ENCODE results near the gene C1QA. TPM values are rescaled to one million over a fixed set of nuclear protein-coding genes. Genes with fewer than 3 reads are reported as not detected.

The C1QA gene
- total and polyA plus RNA-seq, 4 donors = 27.4 to 513 (median 391) TPM

GRCh38 chr1:22615886-22616285 lies 20.5 kb upstream of the C1QA start:
- 56% methylated on average over 2 of the region's 2 CpGs for WGBS, 2 donors
- Histone ChIP-seq H3K27me3 (ENCODE audit: control insufficient read depth in 3 of 3, insufficient read depth in 3 of 3, low read length in 2 of 3) (peaks cover 3 to 21% (median 9%) of the 10 kb centered on the region in 3 donors), H3K27ac (ENCODE audit: low read depth in 1 of 2, low read length in 1 of 2) (no peak overlapping the region), H3K4me1 (ENCODE audit: control insufficient read depth in 5 of 5, insufficient read depth in 5 of 5, low read length in 5 of 5) (no peaks in the 10 kb centered on the region), H3K4me3 (no peak overlapping the region), H3K9ac (ENCODE audit: insufficient read depth in 1 of 2, low read length in 2 of 2) (no peak overlapping the region), H3K36me3 (ENCODE audit: control insufficient read depth in 4 of 4, insufficient read depth in 4 of 4, low read length in 4 of 4) (no peaks in the 10 kb centered on the region), H3K9me3 (ENCODE audit: control insufficient read depth in 4 of 4, insufficient read depth in 3 of 4, low read length in 3 of 4) (peaks cover 0 to 7% (median 0%) of the 10 kb centered on the region in 4 donors)
- DNase-seq (no peak), ATAC-seq (ENCODE audit: insufficient read depth, low FRiP score) (no peak)
- TF ChIP-seq, protein P1, sequence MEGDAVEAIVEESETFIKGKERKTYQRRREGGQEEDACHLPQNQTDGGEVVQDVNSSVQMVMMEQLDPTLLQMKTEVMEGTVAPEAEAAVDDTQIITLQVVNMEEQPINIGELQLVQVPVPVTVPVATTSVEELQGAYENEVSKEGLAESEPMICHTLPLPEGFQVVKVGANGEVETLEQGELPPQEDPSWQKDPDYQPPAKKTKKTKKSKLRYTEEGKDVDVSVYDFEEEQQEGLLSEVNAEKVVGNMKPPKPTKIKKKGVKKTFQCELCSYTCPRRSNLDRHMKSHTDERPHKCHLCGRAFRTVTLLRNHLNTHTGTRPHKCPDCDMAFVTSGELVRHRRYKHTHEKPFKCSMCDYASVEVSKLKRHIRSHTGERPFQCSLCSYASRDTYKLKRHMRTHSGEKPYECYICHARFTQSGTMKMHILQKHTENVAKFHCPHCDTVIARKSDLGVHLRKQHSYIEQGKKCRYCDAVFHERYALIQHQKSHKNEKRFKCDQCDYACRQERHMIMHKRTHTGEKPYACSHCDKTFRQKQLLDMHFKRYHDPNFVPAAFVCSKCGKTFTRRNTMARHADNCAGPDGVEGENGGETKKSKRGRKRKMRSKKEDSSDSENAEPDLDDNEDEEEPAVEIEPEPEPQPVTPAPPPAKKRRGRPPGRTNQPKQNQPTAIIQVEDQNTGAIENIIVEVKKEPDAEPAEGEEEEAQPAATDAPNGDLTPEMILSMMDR (IDR thresholded peaks at IDR 0.05; ENCODE audit: control extremely low read depth, extremely low read depth) = no peak

GRCh38 chr1:22616571-22616970 lies 19.9 kb upstream of the C1QA start:
- no peak for DNase-seq
- Histone ChIP-seq H3K27ac (ENCODE audit: low read depth in 1 of 2, low read length in 1 of 2) (no peak overlapping the region), H3K4me3 (no peak overlapping the region), H3K9ac (ENCODE audit: insufficient read depth in 1 of 2, low read length in 2 of 2) (no peak overlapping the region), H3K4me1 (ENCODE audit: control insufficient read depth in 5 of 5, insufficient read depth in 5 of 5, low read length in 5 of 5) (no peaks in the 10 kb centered on the region), H3K36me3 (ENCODE audit: control insufficient read depth in 4 of 4, insufficient read depth in 4 of 4, low read length in 4 of 4) (no peaks in the 10 kb centered on the region), H3K27me3 (ENCODE audit: control insufficient read depth in 3 of 3, insufficient read depth in 3 of 3, low read length in 2 of 3) (peaks cover 3 to 21% (median 9%) of the 10 kb centered on the region in 3 donors), H3K9me3 (ENCODE audit: control insufficient read depth in 4 of 4, insufficient read depth in 3 of 4, low read length in 3 of 4) (peaks cover 0 to 6% (median 0%) of the 10 kb centered on the region in 4 donors)
- 50 to 65% methylated on average over 9 to 11 of the region's 11 CpGs for WGBS, 2 donors
- ATAC-seq (ENCODE audit: insufficient read depth, low FRiP score) = no peak
- TF ChIP-seq, protein P1 (IDR thresholded peaks at IDR 0.05; ENCODE audit: control extremely low read depth, extremely low read depth) = no peak

GRCh38 chr1:22618056-22618455 lies 18.4 kb upstream of the C1QA start:
- no peak for ATAC-seq (ENCODE audit: insufficient read depth, low FRiP score)
- Histone ChIP-seq H3K9ac (ENCODE audit: insufficient read depth in 1 of 2, low read length in 2 of 2) (no peak overlapping the region), H3K36me3 (ENCODE audit: control insufficient read depth in 4 of 4, insufficient read depth in 4 of 4, low read length in 4 of 4) (no peaks in the 10 kb centered on the region), H3K27me3 (ENCODE audit: control insufficient read depth in 3 of 3, insufficient read depth in 3 of 3, low read length in 2 of 3) (peaks cover 3 to 25% (median 9%) of the 10 kb centered on the region in 3 donors), H3K9me3 (ENCODE audit: control insufficient read depth in 4 of 4, insufficient read depth in 3 of 4, low read length in 3 of 4) (peaks cover 0 to 3% (median 0%) of the 10 kb centered on the region in 4 donors), H3K27ac (ENCODE audit: low read depth in 1 of 2, low read length in 1 of 2) (no peak overlapping the region), H3K4me1 (ENCODE audit: control insufficient read depth in 5 of 5, insufficient read depth in 5 of 5, low read length in 5 of 5) (no peaks in the 10 kb centered on the region), H3K4me3 (no peak overlapping the region)
- peak; percentile 15 to 46 (median 42) for DNase-seq
- 27 to 43% methylated on average over 16 of the region's 16 CpGs for WGBS, 2 donors
- TF ChIP-seq, protein P1 (IDR thresholded peaks at IDR 0.05; ENCODE audit: control extremely low read depth, extremely low read depth) = no peak

DNA sequence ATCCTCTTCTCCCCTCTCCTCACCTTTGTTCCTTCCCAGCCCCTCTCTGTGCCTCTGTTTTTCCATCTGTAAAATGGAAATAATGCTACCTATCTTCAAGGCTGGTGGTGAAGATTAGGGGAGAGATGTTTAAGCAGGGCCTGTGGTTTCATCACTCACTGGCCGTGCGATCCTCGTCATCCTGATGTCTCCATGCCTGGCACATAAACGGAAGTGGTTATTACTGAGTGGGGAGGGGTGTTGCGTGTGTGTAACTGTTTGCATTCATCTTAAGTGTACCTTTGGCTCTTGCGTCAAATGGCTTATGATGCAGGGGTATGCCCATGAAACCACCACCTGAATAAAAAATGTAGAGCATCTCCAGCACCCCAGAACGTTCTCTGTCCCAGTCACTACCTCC lies 17.2 kb upstream of the C1QA start:
- Histone ChIP-seq H3K4me1 (ENCODE audit: control insufficient read depth in 5 of 5, insufficient read depth in 5 of 5, low read length in 5 of 5) (no peaks in the 10 kb centered on the region), H3K27me3 (ENCODE audit: control insufficient read depth in 3 of 3, insufficient read depth in 3 of 3, low read length in 2 of 3) (peaks cover 3 to 25% (median 9%) of the 10 kb centered on the region in 3 donors), H3K4me3 (no peak overlapping the region)

More for the DNA sequence above, 17.2 kb upstream of the C1QA start:
- TF ChIP-seq, protein P1 (IDR thresholded peaks at IDR 0.05; ENCODE audit: control extremely low read depth, extremely low read depth) = no peak
- DNase-seq = no peak
- H3K36me3 ChIP-seq (ENCODE audit: control insufficient read depth in 4 of 4, insufficient read depth in 4 of 4, low read length in 4 of 4) = no peaks in the 10 kb centered on the region
- H3K27ac ChIP-seq (ENCODE audit: low read depth in 1 of 2, low read length in 1 of 2) = no peak overlapping the region
- no peak for ATAC-seq (ENCODE audit: insufficient read depth, low FRiP score)
- WGBS, 2 donors = 60% methylated on average over 7 of the region's 7 CpGs
- H3K9ac ChIP-seq (ENCODE audit: insufficient read depth in 1 of 2, low read length in 2 of 2) = no peak overlapping the region
- H3K9me3 ChIP-seq (ENCODE audit: control insufficient read depth in 4 of 4, insufficient read depth in 3 of 4, low read length in 3 of 4) = peaks cover 0 to 2% (median 0%) of the 10 kb centered on the region in 4 donors
